Right lobe of liver (tissue), 6 donors: ENCODE data around the gene DBF4B. TPM values are rescaled to one million over a fixed set of nuclear protein-coding genes. Genes with fewer than 3 reads are reported as not detected.
"Not testable (repeated sequence)": the region's sequence is repeated elsewhere in the genome, so short reads cannot be mapped to it uniquely, and the experiment has no call there.

Experiments
- ATAC-seq, 4 donors: fragments of 200-7000 bp; cut with Tn5 transposase; one replicate each; pipeline ENCODE4 v1.9.1; 2020; ENCODE audit warnings: mild to moderate bottlenecking in 4 of 4, moderate library complexity in 4 of 4
- DNase-seq, 3 donors: peaks; one replicate each; pipeline ENCODE4 v3.0.0-alpha.2; 2020
- H3K27ac ChIP-seq, 3 donors: fragments of 200-600 bp; one replicate each; pipeline ENCODE4 v1.8.0; 2022
- H3K27me3 ChIP-seq, 2 donors: fragments of 200-600 bp; one replicate each; pipeline ENCODE4 v1.8.0; 2022
- H3K36me3 ChIP-seq, 4 donors: fragments of 200-600 bp; sonication (generic) in 1 of 4; one replicate each; pipeline versions ENCODE4 v1.5.1 to v1.8.0; 2017 to 2022; ENCODE audit warnings: control low read depth in 1 of 4
- H3K4me1 ChIP-seq, 4 donors: fragments of 200-600 bp; sonication (generic) in 1 of 4; one replicate each; pipeline versions ENCODE4 v1.5.1 to v1.8.0; 2017 to 2022; ENCODE audit warnings: control low read depth in 1 of 4
- H3K4me3 ChIP-seq, 3 donors: fragments of 200-600 bp; one replicate each; pipeline ENCODE4 v1.8.0; 2022
- H3K9me3 ChIP-seq, 4 donors: fragments of 200-600 bp; sonication (generic) in 1 of 4; one replicate each; pipeline versions ENCODE4 v1.5.1 to v1.8.0; 2017 to 2022; ENCODE audit warnings: control low read depth in 1 of 4
- CTCF ChIP-seq, 4 donors: fragments of 200-600 bp in 3 of 4; fragments of 450-650 bp in 1 of 4; IDR thresholded peaks; one replicate each; pipeline versions ENCODE4 v1.5.1 to v1.8.0; 2016 to 2022; ENCODE audit warnings: antibody characterized with exemption in 4 of 4, mild to moderate bottlenecking in 2 of 4
- POLR2A ChIP-seq: fragments of 450-650 bp; IDR thresholded peaks from one replicate; pipeline ENCODE4 v1.6.1; 2017; ENCODE audit warnings: antibody characterized with exemption, mild to moderate bottlenecking
- WGBS: methylation state at CpG from one replicate; pipeline ENCODE4 v1.1.6; 2018; ENCODE audit warnings: low coverage, low lambda C conversion rate; ENCODE audit not compliant: insufficient coverage; ENCODE audit errors: missing lambda C conversion rate; 5-methylcytosine and 5-hydroxymethylcytosine counted together
- intact Hi-C, 2 donors: fragments of 100-400 bp; cut with DNase I; formaldehyde crosslinking; loops; one replicate each; pipeline versions ENCODE4 v1.11.2 to v1.14.1; 2022
- total RNA-seq, 6 experiments: library from RNA; depleted of rRNA in 2 of 6; stranded (reverse); fragments of >200 nt in 2 of 6; fragmentation: NEBNext Ultra II Directional in 3 of 6; extraction: Animal tissue kit (Norgen Biotek cat#: 25700) in 3 of 6; gene quantifications; one replicate each; pipeline versions ENCODE4 v1.1.0 to v1.2.4, GENCODE V29; 2016 to 2023
- donor health status: DM: no; HTN: yes; CAD: no.
- donor health status: DM: no; HTN: no; CAD: no.
- donor health status: DM: no; HTN: no; CAD: no.
- donor health status: DM: no; HTN: yes; CAD: no.
- donor health status: DM: no; HTN: yes; CAD: no.

DBF4B gene
- total RNA-seq, 6 experiments from 2014 or later = 0.81 to 2.3 (median 1.7) TPM

GRCh38 chr17:44722254-44722653 is 13.8 kb downstream of the DBF4B start:
- Histone ChIP-seq H3K4me1 (no peaks in the 10 kb centered on the region), H3K4me3 (no peak overlapping the region), H3K27me3 (no peaks in the 10 kb centered on the region), H3K9me3 (no peaks in the 10 kb centered on the region), H3K36me3 (no peaks in the 10 kb centered on the region), H3K27ac (no peak overlapping the region)
- DNase-seq (no peak), ATAC-seq (no peak)
- intact Hi-C loops = no loop called here
- no peak for TF ChIP-seq CTCF (IDR thresholded peaks at IDR 0.05)
- TF ChIP-seq POLR2A = no peak
- 0% methylated on average over 2 of the region's 5 CpGs for WGBS

- H3K4me1 ChIP-seq = not testable (repeated sequence)
- WGBS = 78% methylated on average over 4 of the region's 6 CpGs
These were observed 17.7 kb downstream of the DBF4B start for GRCh38 chr17:44726121-44726520.

GRCh38 chr17:44733753-44734152 is 25.3 kb downstream of the DBF4B start:
- ATAC-seq (no peak), DNase-seq (no peak)
- 60% methylated on average over 3 of the region's 5 CpGs for WGBS
- H3K4me1 ChIP-seq = no peaks in the 10 kb centered on the region
- no peaks in the 10 kb centered on the region for H3K36me3 ChIP-seq
- intact Hi-C loops = no loop called here
- no peak overlapping the region for H3K27ac ChIP-seq
- peak in 1 of 4 donors; percentile 17 for TF ChIP-seq CTCF (IDR thresholded peaks at IDR 0.05)
- TF ChIP-seq POLR2A = no peak
- H3K9me3 ChIP-seq = no peaks in the 10 kb centered on the region
- H3K27me3 ChIP-seq = no peaks in the 10 kb centered on the region
- no peak overlapping the region for H3K4me3 ChIP-seq

More at GRCh38 chr17:44726121-44726520, 17.7 kb downstream of the DBF4B start:
- DNase-seq, H3K27ac ChIP-seq, H3K9me3 ChIP-seq, ATAC-seq, H3K36me3 ChIP-seq, intact Hi-C loops, H3K4me3 ChIP-seq, H3K27me3 ChIP-seq: not testable (repeated sequence)

GRCh38 chr17:44734272-44734671 is 25.8 kb downstream of the DBF4B start:
- Histone ChIP-seq H3K4me3 (no peak overlapping the region), H3K4me1 (no peaks in the 10 kb centered on the region), H3K36me3 (no peaks in the 10 kb centered on the region), H3K9me3 (no peaks in the 10 kb centered on the region), H3K27ac (no peak overlapping the region), H3K27me3 (no peaks in the 10 kb centered on the region)
- no CpG with 5 or more reads among the region's 2 CpGs for WGBS
- DNase-seq = no peak
- no peak for TF ChIP-seq CTCF (IDR thresholded peaks at IDR 0.05)
- TF ChIP-seq POLR2A = no peak
- ATAC-seq = no peak
- intact Hi-C loops = no loop called here

- no peak for TF ChIP-seq CTCF (IDR thresholded peaks at IDR 0.05)
- TF ChIP-seq POLR2A = no peak
- no peak for DNase-seq
- Histone ChIP-seq H3K4me1 (no peaks in the 10 kb centered on the region), H3K27me3 (no peaks in the 10 kb centered on the region), H3K9me3 (no peaks in the 10 kb centered on the region), H3K27ac (no peak overlapping the region), H3K36me3 (no peaks in the 10 kb centered on the region), H3K4me3 (no peak overlapping the region)
- intact Hi-C loops = no loop called here
- WGBS = 40% methylated on average over 1 of the region's 12 CpGs
- no peak for ATAC-seq
These were observed 28.2 kb downstream of the DBF4B start for GRCh38 chr17:44736551-44737240.
